Gastroesophageal sphincter (tissue), 3 donors: ENCODE measurements around the gene CUTA.

Experiments
- CTCF ChIP-seq, 4 experiments: fragments of 200-600 bp in 2 of 4; fragments of 450-650 bp in 2 of 4; sonication (generic) in 1 of 4; IDR thresholded peaks; one replicate each; pipeline ENCODE4 v1.5.1; 2017 to 2019; ENCODE audit warnings: antibody characterized with exemption in 4 of 4, mild to moderate bottlenecking in 2 of 4, moderate library complexity in 2 of 4
- EP300 ChIP-seq: sonication (generic); formaldehyde crosslinking; IDR thresholded peaks from one replicate; pipeline ENCODE4 v1.6.1; 2017; ENCODE audit warnings: antibody characterized with exemption, mild to moderate bottlenecking
- POLR2AphosphoS5 ChIP-seq: sonication (generic); formaldehyde crosslinking; IDR thresholded peaks from one replicate; pipeline ENCODE4 v1.6.1; 2017; ENCODE audit warnings: antibody characterized with exemption

GRCh38 chr6:33373960-33374910 lies 43.7 kb downstream of the CUTA start:
- TF ChIP-seq EP300 (no peak), CTCF (IDR thresholded peaks at IDR 0.05) (no peak), POLR2AphosphoS5 (no peak)
